Inflammatory macrophage treated with lipopolysaccharide for 1 hour (primary cell): ENCODE measurements around the gene SND1.
"Not testable (repeated sequence)": the region's sequence is repeated elsewhere in the genome, so short reads cannot be mapped to it uniquely, and the experiment has no call there.

ENCODE experiments used
- DNase-seq, 2 donors: peaks; one replicate each; pipeline ENCODE4 v3.0.0-alpha.2; 2020 to 2022

Gene SND1

DNA sequence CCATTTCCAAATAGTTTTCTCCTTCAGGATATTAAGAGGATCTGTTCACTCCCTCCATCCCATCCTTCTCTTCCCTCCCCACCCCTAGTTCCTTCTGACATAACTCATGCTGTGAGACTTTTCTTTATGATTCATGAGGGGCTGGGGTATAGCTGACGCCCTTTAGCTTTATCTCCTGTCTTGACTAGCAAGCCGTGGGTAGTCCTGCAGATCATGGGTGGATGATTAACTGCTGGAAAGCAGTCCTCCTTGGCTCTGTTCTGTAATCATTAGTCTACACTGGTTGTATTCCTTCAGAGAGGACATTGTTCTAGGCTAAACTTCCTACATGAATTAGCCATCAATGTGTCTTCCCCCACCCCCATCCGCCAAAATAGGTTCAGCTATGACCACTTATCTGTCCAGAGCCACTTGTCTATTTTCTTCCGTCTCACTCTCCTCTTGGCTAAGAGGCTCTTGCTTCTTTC is 243.9 kb downstream of the SND1 start:
- no peak for DNase-seq

DNA sequence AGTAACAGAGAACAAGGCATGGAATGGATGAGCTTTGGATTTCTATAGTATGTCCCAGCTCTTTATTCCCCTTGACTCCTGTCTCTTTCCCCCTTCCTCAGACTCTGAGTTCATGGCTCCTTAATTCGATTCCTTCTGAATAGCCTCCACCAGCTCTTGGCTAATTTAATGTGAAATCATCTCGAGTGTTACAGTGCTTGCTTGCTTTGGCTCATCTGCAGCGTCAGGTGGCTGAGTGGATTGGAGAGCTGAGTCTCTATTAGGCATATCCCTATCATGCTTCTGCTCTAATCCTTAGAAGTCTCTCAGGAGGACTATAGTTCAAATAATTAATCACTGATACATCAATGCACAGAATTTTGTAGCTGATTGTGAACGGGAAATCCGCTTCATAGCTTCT is 244.7 kb downstream of the SND1 start:
- no peak for DNase-seq

DNA sequence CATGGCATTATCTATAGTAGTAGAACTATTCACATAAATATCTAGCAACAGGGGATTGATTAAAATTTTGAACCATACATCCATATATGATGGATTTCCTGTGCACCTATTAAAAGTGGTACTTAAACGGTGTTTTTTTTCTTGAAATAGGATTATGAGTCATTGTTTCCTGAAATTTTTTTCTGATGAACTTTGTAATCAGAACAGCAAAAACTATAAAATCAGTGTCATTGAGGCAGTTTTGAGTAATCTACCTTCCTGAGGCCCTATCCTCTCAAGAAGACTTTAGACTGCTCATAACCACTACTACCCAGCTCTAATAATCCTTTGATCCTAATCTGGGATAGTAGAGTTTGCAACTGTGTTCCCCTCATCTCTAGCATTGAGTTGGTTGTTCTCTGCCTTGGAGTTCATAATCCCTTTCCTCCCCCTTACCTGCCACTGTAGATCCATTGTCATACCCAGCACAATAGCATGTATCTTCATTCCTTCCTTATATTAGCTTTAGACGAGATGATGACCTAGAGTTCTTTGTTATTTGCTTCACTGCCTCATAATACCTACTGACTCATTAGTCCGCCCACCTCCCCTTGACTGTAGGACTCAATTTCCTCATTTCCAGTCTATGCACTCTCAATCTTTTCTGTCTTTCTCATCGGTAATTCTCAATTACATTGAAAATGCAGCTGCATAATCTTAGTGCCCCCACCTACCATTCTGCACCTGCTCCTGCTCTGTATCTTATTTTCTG is 245.9 kb downstream of the SND1 start:
- DNase-seq: peak; percentile 63 to 83

DNA sequence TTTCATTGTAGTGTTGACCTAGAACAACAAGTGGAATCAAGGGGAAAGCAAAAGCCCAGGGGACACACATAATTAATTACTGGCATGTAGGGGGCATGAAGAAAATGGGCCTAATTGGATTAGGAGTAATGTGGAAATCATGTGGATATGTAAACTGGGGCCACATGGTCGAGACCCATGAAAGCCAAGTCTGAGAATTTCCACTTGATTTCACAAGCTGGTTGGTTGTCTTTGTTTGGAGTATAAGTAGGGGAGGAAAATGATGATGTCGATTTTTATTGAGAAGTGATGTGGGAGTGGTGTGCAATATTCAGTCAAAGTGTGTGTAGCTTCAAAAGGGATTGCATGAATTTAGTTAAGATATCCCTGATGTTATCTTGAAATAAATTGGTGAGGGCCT is 247.4 kb downstream of the SND1 start:
- DNase-seq: peak; percentile 57 to 84

DNA sequence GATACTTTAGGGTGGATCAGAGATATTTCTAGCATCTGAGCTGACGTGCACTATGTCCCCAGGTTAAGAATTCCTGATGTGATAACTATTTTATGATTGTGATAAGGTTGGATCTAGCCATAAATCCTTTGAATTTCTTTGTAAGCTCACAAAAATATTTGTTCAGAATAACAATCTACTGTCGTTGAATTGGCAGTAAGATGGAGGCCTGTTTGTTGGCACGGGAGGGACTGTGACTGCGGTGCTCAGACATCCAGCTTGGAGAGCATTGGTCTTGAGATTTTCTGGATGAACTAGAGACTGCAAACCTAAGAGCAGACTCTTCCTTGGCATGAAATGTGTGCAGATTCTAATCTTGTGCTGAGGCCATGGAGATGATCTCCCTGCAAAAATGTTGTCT is 248.1 kb downstream of the SND1 start:
- DNase-seq: no peak

DNA sequence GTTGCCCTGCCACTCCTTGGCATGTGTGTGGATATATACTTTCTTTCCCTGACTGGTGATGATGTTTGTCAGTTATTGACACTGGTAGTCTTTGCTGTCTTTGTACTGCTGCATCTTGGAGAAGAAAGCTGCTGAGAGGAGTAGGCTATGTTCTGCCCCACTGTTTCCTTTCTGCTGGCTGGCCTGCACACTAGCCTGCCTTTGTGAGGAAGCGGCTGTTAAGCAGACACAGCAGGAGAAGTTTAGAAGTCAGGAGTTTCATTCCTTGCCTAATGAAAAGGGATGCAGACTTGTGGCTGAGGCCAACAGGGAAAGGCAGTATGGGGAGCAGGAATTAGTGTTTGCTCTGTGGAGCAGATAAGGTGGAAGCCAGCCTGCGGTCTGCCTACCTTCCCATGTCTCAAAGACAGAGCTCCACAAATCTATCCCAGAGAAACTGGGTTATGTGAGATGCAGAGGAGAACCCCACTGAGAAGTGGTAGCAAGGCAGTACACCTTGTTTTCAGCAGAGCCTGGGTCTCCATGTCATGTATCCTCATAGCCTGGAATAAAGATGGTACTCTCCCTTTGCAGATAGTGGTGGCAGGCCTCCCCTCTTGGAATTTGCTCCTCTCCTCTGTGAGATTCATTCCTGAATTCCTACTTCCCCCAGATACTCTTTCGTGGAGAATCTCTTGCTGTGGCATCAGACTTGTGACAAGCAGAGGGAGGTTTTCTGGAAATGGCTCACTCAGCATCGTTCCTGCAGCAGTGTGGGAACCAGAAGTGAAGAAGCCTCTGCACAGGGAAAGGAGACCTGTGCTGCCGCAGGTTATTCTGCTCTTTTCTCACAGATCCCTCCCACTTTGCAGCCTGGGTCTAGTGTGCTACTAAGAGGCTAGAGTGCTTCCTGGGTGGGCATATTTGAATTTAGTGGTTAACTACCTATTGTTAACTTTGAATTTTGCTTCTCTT is 249.0 kb downstream of the SND1 start:
- no peak for DNase-seq

DNA sequence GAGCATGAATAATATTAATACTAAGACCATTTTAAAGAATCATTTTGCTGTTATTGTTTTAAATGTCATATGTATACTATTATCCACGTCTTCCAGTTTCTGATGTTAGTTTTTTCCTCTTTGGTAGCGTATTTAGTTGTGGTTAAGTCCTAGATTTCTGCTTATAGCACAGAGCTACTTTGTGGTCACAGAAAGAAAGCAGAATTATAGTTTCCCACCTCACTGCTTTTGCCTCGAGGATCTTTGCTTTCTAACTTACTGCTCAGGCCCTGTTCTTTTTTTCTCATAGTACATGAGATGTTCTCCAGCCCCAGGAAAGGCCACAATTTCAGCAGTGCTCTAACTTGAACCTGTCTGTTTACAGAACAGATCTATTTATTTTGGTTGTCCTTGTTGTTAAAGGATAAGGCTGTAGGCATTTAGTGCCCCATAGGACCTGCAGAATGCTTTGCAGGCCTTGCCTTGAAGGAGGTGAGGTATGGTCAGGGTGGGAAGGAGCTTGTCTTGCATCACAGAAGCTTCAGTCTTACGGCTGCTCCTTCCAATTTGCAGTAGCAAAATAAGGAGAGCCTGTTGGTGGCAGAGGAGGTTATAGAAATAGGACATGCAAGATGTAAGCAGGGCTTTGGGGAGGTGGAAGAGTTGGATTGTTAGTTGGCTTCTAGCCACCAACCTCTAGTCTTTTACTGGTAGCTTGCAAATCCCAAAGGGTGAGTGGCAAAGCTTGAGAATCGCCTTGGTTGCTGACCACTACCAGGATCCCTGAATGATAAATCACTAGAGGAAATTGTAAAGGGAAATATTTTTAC is 250.1 kb downstream of the SND1 start:
- DNase-seq: no peak

DNA sequence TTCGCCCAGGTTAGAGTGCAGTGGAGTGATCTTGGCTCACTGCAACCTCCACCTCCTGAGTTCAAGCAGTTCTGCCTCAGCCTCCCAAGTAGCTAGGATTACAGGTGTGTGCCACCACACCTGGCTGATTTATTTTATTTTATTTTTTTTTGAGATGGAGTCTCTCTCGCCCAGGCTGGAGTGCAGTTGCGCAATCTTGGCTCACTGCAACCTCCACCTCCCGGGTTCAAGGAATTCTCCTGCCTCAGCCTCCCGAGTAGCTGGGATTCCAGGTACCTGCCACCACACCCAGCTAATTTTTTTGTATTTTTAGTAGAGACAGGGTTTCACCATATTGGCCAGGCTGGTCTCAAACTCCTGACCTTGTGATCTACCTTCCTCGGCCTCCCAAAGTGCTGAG is 250.8 kb downstream of the SND1 start:
- DNase-seq: not testable (repeated sequence)

DNA sequence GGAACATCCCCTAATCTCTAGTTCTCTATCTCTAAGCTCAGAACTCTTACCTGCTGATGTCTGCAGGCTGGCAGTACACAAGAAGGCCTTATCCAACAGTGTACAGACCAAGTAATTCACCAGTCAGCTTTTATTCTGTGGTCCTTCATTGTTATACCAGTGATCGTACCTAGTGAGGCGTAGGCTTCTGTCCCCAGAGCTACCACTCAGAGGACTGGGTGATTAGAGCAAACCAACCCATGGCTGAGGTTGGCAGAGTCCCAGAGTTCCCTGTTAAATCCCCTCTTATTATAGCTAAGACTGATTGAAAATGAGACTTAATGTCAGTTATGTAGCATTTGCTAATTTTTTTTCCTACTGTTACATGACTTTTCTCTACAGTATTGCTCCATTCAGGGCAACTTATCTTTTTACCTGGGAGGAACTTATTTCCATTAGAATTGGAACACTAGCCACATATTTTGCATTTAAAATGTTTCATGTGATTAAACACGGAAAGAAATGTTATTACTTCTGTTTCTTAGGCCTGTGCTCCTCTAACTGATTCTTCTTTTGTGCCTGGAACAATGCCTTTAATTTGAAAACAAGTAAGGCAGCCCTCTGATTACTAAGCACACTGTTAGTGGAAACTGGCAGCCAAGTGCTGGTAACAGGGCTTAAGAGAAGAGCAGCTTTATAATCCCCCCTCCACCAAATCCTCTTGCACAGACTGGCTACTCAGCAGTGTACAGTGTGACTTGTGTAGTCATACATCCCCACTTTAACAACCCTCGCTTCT is 252.1 kb downstream of the SND1 start:
- DNase-seq: no peak

DNA sequence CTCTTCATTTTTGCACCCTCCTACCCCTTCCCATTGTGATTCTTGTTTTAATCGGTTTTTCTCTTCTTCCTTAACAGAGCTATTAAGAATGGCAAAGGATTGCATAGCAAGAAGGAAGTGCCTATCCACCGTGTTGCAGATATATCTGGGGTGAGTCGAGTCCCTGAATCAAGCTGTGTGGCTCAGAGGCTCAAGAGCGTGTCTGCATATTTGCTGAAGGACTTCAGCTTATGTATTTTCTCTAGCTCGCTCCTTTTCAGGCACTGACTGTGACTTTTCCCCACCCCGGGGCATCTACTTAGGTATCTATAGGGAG is 252.6 kb downstream of the SND1 start:
- peak; percentile 21 to 27 for DNase-seq

DNA sequence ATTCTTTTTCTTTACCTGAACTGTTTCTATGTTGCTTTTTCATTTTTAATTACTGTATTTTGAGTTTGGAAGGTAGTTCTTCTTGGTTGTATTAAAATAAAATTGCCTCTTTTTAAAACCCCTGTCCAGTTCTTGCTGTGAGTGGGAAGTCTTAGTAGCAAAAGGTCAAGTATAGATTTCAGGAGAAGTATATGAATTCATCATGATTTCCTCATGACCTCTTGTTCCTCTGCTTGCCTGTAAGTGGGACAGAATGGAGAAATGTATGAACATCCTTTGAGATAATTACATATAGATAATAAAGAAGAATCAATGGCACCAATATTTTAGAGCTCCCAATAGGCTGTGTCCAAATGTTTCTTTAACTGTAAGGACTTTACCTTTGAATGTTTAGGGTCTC is 253.0 kb downstream of the SND1 start:
- peak; percentile 23 to 31 for DNase-seq

DNA sequence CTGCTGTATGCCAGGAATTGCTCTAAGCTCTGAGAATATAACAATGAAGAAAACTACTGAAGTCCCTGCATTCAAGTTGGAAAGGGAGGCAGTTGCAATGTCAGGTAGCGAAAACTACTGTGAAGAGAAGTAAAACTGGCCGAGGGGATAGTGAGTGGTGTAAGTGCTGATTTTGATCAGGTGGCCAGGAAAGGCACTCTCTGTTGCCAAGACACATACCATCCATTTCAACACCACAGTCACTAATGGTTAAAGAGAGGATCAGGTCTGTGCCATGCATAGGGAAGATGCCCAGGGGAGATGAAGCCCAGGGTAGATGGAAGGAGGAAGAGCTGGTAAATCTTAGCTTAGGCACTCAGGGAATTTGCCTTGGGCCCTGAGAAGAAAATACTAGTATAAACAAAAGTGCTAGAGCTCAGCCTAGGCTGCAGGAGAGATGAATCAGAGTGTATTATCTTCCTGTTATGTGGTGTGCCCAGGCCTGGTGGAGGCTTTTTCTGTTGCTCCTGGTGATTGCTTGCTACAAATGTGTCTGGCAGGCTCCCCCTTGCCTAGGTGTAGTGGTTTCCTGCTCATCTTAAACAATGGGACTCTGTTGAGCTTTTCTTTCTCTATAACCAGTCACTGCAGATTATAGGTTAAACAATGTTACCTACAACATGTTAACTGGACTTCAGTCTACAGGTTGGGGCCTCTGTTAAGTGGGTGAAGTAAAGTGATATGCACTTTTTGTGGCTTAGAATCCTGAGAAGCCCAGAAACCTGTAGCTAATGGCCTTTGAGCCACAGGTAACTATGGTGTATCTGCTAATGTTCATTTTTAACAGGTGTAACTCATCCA is 253.7 kb downstream of the SND1 start:
- DNase-seq: no peak

DNA sequence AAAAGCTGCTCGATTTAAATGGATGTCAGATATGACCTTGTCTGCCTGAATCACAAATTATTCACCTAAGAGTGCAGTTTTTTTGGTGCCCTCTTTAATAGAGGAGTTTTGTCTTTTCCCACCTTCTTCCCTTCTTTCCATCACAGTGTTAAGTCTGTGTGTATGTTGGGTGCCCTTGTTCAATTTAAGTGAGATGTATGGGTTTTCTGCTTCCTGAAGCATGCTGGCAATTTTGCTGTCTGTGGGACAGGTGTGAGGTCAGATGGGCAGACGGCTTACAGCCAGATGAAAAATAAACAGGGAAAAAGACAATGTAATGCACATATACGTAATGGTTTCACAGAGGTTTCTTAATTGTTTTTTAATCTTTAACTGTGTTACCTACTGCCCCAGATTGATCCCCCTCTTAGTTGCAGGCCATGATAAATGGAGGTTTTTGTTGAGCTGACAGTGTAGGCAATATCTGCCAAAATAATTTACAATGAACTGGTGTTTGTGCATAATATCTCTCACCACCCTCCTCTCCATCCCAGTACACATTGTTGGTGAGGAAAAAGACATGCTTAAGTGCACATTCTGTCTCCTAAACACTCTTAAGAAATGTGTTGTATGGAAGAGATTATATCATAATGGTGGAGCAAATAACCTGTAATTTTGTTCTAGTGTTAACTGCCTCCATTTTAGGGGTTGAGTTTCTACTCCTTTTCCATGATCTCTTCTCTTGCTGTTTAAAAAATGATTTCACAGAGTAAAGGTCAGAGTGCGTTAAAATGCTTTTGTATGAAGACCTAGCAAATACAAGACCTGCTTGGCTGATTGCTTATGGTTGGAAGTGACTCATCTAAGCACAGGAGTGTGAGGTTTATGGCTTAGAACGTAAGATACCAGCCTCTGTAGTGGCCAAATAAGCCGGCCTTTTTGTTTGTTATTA is 255.4 kb downstream of the SND1 start:
- no peak for DNase-seq

DNA sequence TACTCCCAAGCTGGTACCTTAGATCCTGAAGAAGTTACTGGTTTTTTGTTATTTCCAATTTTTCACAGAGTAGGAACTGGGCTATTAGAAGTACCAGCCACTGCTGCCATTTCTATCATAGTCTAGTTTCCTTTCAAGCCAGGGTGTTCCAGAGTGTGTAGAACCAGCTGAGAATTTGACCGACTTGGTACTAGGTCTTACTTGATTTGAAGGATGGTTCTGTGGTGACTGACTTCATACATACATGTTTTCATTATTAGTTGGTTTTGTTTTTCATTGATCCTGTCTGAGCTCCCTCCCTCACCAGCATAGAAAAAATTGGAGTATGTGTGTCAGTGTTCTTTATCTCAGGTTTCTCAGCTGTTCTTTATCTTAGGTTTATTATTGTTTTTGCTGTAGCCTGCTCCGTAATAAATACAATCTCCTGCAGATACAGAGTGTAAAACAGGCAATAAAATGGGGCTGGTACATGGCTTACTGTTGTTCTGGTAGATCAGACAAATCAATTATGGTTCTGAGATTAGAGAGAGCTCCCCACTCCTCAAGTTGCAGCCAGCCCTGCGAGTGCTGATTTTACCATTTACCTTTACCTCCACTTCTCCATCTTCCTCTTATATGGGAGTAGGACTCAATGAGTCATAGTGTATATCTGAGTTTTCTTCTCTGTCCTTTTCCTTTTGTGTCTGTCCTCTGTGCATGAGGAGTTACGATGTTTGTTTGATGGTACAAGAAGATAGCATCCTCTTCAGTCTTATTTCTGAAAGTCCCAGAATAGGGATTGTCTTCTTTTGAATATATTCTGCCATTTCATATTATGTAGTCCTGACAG is 256.6 kb downstream of the SND1 start:
- no peak for DNase-seq

DNA sequence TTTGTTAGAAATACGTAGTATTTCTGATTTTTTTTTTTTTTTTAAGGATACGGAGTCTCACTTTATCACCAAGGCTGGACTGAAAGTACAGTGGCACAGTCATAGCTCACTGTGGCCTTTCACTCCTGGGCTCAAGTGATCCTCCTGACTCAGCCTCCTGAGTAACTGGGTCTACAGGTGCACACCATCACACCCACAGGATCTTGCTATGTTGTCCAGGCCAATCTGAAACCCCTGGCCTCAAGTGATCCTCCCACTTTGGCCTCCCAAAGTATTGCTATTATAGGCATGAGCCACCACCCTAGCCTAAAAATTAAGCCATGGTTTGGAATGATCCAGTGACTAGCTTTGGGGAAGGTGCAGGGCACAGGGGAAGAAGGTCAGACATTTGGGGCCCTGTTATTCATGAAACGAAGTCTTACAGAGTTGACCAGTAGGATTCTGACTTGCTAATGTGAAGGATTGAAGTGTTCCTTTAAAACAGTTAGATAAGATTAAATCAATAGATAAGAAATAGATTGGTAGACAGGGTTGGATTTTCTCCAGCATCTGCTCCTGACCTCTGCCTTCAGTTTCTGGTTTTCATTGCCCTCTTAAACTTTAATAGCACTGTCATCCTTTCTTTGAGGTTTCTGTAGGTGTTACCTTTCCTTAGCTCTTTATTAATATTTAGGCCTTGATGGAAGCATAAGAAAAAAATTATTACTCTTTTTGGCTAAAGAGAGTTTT is 257.6 kb downstream of the SND1 start:
- DNase-seq: no peak

DNA sequence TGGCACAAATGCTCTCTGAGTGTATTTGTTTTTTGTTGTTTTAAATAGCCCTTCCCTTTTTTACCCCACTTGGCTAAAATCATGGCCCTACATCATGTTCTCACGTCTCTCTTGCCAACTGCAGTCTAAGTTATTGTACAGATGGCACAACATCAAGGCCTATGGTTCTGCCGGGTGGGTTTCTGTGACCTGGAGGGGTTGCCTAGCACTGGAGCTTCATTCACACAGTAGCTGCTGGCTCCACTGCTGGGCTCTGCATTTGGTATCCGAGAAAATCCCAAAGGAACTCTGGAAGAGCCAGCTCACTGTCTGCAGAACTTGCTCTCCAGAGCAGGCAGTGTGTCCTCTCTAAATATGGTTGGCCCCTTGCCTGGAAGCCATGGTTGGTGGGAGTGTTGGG is 258.7 kb downstream of the SND1 start:
- DNase-seq: no peak

DNA sequence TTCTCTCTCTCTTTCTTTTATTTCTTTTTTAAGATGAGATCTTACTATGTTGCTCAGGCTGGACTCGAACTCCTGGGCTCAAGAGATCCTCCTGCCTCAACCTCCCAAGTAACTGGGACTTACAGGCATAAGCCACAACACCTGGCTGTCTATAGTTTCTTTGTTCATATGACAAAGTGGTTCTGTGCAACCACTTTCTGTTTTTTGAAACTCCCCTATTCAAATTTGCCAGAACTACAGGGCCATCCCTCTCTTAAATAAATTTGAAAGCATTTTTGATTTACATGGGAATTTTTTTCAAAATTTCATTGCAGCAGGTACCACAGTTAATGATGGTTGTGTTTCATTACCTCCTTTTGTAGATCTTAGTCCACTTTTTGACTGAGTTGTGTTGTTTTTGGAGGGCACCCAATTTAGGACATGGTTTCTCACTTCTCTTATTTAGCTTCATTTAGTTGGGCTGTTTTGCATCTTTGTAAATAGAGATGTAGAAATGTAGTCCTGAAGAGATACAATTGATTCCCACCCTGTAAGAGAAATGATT is 260.0 kb downstream of the SND1 start:
- no peak for DNase-seq

DNA sequence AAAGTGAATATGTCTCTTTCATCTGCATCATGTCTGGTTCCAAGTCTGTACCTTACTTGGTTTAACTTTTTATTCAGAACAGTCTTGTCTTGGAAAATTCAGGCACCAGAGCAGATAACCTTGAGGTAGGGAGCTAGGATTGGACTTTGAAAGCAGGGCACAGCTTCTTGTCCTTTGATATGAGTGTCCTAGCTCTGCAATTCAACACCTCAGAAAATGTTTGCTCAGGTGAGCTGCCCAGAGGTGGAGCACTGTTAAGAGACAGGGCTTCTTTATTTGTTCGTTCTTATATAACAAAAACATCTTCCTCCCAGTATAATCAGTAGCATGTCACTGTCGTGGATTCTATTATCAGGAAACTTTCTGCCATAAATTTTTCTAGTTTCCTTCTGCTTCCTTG is 260.9 kb downstream of the SND1 start:
- no peak for DNase-seq
